Ascending aorta (tissue), 2 donors: ENCODE measurements around the gene NCOA5. TPM values are rescaled to one million over a fixed set of nuclear protein-coding genes. Genes with fewer than 3 reads are reported as not detected.

Experiments
- DNase-seq, 2 donors: peaks; one replicate each; pipeline ENCODE4 v3.0.0-alpha.2; 2019; ENCODE audit warnings: low spot score in 2 of 2
- H3K27ac ChIP-seq, 2 donors: fragments of 200-600 bp; sonication (generic); one replicate each; pipeline ENCODE4 v1.5.1; 2016 to 2017; ENCODE audit warnings: mild to moderate bottlenecking in 1 of 2
- H3K27me3 ChIP-seq: fragments of 200-600 bp; sonication (generic); one replicate; pipeline ENCODE4 v1.5.1; 2017
- H3K36me3 ChIP-seq, 2 donors: fragments of 200-600 bp; sonication (generic); one replicate each; pipeline ENCODE4 v1.5.1; 2016
- H3K4me1 ChIP-seq, 2 donors: fragments of 200-600 bp; sonication (generic); one replicate each; pipeline ENCODE4 v1.5.1; 2016 to 2017; ENCODE audit warnings: mild to moderate bottlenecking in 1 of 2
- H3K4me3 ChIP-seq, 2 donors: fragments of 200-600 bp; sonication (generic); one replicate each; pipeline ENCODE4 v1.5.1; 2016 to 2017; ENCODE audit warnings: mild to moderate bottlenecking in 1 of 2
- H3K9me3 ChIP-seq, 2 donors: fragments of 200-600 bp; sonication (generic); one replicate each; pipeline ENCODE4 v1.5.1; 2016
- CTCF ChIP-seq, 3 experiments: fragments of 200-600 bp in 2 of 3; fragments of 450-650 bp in 1 of 3; sonication (generic) in 2 of 3; IDR thresholded peaks; one replicate each; pipeline ENCODE4 v1.5.1; 2016 to 2019; ENCODE audit warnings: antibody characterized with exemption in 3 of 3, mild to moderate bottlenecking in 1 of 3, moderate library complexity in 1 of 3
- intact Hi-C: fragments of 100-400 bp; cut with DNase I; formaldehyde crosslinking; loops from one replicate; pipeline ENCODE4 v1.15.1; 2023
- total RNA-seq: library from RNA; depleted of rRNA; stranded (reverse); fragments of >200 nt; gene quantifications from one replicate; pipeline ENCODE4 v1.1.0, GENCODE V29; 2016

Gene NCOA5
- total RNA-seq, 1 donor from 2014 or later, result 70.4 TPM

- peak overlapping the region in 1 of 2 donors; percentile 2 for H3K4me3 ChIP-seq
- no peak for DNase-seq
- no peaks in the 10 kb centered on the region for H3K36me3 ChIP-seq
- H3K9me3 ChIP-seq, result no peaks in the 10 kb centered on the region
- H3K27me3 ChIP-seq, result no peaks in the 10 kb centered on the region
- peak; percentile 10 to 15 (median 11) for TF ChIP-seq CTCF (IDR thresholded peaks at IDR 0.05)
- intact Hi-C loops, result loop anchor here (5.0 kb wide), 2 partner anchors 295 to 315 kb away; partner anchors contain the start of genes DNTTIP1 and WFDC3
- peaks cover 12 to 59% of the 10 kb centered on the region in 2 donors for H3K4me1 ChIP-seq
- no peak overlapping the region for H3K27ac ChIP-seq
Measured at GRCh38 chr20:46087161-46087560, 2.6 kb downstream of the NCOA5 start.

GRCh38 chr20:46085179-46085851 is 4.4 kb downstream of the NCOA5 start:
- Histone ChIP-seq H3K27ac (no peak overlapping the region), H3K9me3 (no peaks in the 10 kb centered on the region), H3K36me3 (no peaks in the 10 kb centered on the region), H3K27me3 (no peaks in the 10 kb centered on the region), H3K4me1 (peaks cover 16 to 63% of the 10 kb centered on the region in 2 donors), H3K4me3 (no peak overlapping the region)
- DNase-seq, result no peak
- intact Hi-C loops, result loop anchor here (5.0 kb wide), 2 partner anchors 293 to 317 kb away; partner anchors contain the start of genes DNTTIP1 and WFDC3
- no peak for TF ChIP-seq CTCF (IDR thresholded peaks at IDR 0.05)

- Histone ChIP-seq H3K27me3 (no peaks in the 10 kb centered on the region), H3K9me3 (no peaks in the 10 kb centered on the region), H3K4me3 (no peak overlapping the region), H3K27ac (no peak overlapping the region), H3K4me1 (peaks cover 16 to 66% of the 10 kb centered on the region in 2 donors), H3K36me3 (no peaks in the 10 kb centered on the region)
- intact Hi-C loops, result loop anchor here (5.0 kb wide), 2 partner anchors 292 to 318 kb away; partner anchors contain the start of genes DNTTIP1 and WFDC3
- no peak for TF ChIP-seq CTCF (IDR thresholded peaks at IDR 0.05)
- DNase-seq, result no peak
Measured at GRCh38 chr20:46084805-46085178, 5.0 kb downstream of the NCOA5 start.

GRCh38 chr20:46083531-46084061 is 6.2 kb downstream of the NCOA5 start:
- peak overlapping the region in 1 of 2 donors; percentile 5 for H3K27ac ChIP-seq
- DNase-seq, result no peak
- intact Hi-C loops, result no loop called here
- H3K9me3 ChIP-seq, result no peaks in the 10 kb centered on the region
- no peak overlapping the region for H3K4me3 ChIP-seq
- peaks cover 5 to 6% of the 10 kb centered on the region in 2 donors for H3K36me3 ChIP-seq
- no peak for TF ChIP-seq CTCF (IDR thresholded peaks at IDR 0.05)
- peaks cover 16 to 66% of the 10 kb centered on the region in 2 donors for H3K4me1 ChIP-seq
- H3K27me3 ChIP-seq, result no peaks in the 10 kb centered on the region

GRCh38 chr20:46083101-46083500 is 6.7 kb downstream of the NCOA5 start:
- no peaks in the 10 kb centered on the region for H3K27me3 ChIP-seq
- no peak for DNase-seq
- H3K9me3 ChIP-seq, result no peaks in the 10 kb centered on the region
- TF ChIP-seq CTCF (IDR thresholded peaks at IDR 0.05), result no peak
- H3K27ac ChIP-seq, result peak overlapping the region in 1 of 2 donors; percentile 5
- H3K36me3 ChIP-seq, result peaks cover 9 to 11% of the 10 kb centered on the region in 2 donors
- intact Hi-C loops, result no loop called here
- H3K4me3 ChIP-seq, result no peak overlapping the region
- H3K4me1 ChIP-seq, result peaks cover 16 to 62% of the 10 kb centered on the region in 2 donors
